HUES48 (cell line): ENCODE results near the gene TMEM170B.
A peak's percentile ranks its signal among the peaks of the same experiment; 100 is the strongest.

Source experiments
- H3K27ac ChIP-seq: one replicate; pipeline ENCODE4 v1.7.0; 2013; ENCODE audit warnings: low read depth, low read length, inconsistent platforms
- H3K27me3 ChIP-seq: 2 replicates; pipeline ENCODE4 v1.6.1; 2013; ENCODE audit warnings: mild to moderate bottlenecking, low read length; ENCODE audit not compliant: control insufficient read depth, insufficient read depth
- H3K36me3 ChIP-seq: 2 replicates; pipeline ENCODE4 v1.6.1; 2013; ENCODE audit warnings: low read length; ENCODE audit not compliant: control insufficient read depth, insufficient read depth
- H3K4me1 ChIP-seq: 2 replicates; pipeline ENCODE4 v1.6.1; 2013; ENCODE audit warnings: mild to moderate bottlenecking, low read length; ENCODE audit not compliant: control insufficient read depth, insufficient read depth
- H3K4me3 ChIP-seq: 2 replicates; pipeline ENCODE4 v1.5.1; 2013; ENCODE audit warnings: mild to moderate bottlenecking, low read depth, low read length
- H3K9ac ChIP-seq: 2 replicates; pipeline ENCODE4 v1.6.1; 2013; ENCODE audit warnings: mild to moderate bottlenecking, low read depth, low read length, moderate library complexity
- H3K9me3 ChIP-seq: 2 replicates; pipeline ENCODE4 v1.6.1; 2013; ENCODE audit warnings: low read length; ENCODE audit not compliant: control insufficient read depth, insufficient read depth

TMEM170B gene

DNA sequence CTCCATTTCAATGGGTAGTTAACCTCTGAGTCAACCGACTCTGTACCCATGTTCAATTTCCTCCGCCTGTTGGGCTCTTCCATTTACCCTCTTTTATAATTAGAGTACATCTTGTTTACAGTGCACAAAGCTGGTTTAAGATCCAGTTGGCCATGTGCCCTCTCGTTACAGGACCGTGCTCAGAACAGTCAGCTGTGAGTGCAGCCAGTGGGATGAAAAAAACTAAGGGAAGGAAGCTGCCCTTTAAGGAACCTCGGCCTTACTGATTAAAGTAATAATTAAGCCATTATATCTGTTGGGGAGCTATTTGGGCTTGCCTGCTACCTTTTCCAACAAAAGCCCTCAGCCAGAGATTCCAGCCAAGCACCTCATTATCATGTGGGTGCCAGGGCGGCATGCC, 68.8 kb downstream of the TMEM170B start:
- Histone ChIP-seq H3K9me3 (no peaks in the 10 kb centered on the region), H3K27ac (peak overlapping the region; percentile 55), H3K4me3 (no peak overlapping the region), H3K36me3 (no peaks in the 10 kb centered on the region), H3K27me3 (no peaks in the 10 kb centered on the region), H3K4me1 (peaks cover 17% of the 10 kb centered on the region), H3K9ac (no peak overlapping the region)

DNA sequence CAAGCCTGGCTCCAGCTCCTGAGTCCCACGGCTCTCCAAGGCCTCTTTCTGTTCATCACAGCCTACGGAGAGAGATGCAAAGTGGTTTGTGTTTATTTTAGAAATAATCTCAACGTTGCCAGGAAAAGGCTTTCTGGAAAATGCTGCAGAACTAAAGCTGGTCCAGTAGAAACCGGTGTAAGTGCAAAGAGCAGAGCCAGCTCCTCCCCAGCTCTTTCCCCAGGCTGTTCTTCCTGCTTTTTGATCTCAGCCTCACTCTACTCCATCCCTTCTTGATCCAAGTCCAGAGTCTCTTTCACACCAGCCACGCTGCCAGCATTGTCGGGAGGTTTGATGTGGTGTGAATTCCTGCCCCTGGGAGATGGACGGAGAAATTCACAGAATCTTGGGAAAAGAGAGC, 69.8 kb downstream of the TMEM170B start:
- Histone ChIP-seq H3K4me3 (no peak overlapping the region), H3K9me3 (no peaks in the 10 kb centered on the region), H3K36me3 (no peaks in the 10 kb centered on the region), H3K4me1 (peaks cover 8% of the 10 kb centered on the region), H3K9ac (no peak overlapping the region), H3K27ac (no peak overlapping the region), H3K27me3 (no peaks in the 10 kb centered on the region)

DNA sequence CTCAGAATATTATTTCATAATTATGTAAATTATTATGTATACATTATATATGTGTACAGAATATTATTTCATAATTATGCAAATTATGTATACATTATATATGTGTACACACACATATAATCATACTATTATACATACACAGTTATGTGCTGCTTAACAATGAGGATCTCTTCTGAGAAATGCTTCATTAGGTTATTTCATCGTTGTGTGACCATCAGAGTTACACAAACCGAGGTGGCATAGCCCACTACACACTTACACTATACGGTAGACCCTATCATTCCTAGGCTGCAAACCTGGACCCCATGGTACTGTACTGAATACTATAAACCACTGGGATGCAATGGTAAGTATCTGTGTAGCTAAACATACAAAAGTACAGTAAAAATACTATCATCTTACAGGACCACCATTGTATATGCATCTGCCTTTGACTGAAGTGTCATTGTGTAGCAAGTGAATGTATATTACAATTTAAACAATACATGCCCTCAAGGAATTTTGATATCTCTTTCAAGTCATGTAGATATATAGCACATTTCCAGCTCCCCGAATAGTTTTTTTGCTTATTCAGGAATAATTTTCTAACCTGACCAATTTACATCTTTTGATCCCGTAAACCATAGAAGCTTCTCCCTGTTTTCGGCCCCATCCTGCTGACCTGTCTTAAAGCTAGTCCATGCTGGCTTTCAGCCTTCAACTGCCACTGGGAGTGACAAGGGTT, 71.2 kb downstream of the TMEM170B start:
- peak overlapping the region; percentile 14 for H3K27ac ChIP-seq
- H3K27me3 ChIP-seq, result no peaks in the 10 kb centered on the region
- H3K36me3 ChIP-seq, result no peaks in the 10 kb centered on the region
- no peak overlapping the region for H3K9ac ChIP-seq
- peaks cover 7% of the 10 kb centered on the region; the same call in 1 of the 2 replicates for H3K4me1 ChIP-seq
- H3K4me3 ChIP-seq, result no peak overlapping the region
- no peaks in the 10 kb centered on the region for H3K9me3 ChIP-seq

DNA sequence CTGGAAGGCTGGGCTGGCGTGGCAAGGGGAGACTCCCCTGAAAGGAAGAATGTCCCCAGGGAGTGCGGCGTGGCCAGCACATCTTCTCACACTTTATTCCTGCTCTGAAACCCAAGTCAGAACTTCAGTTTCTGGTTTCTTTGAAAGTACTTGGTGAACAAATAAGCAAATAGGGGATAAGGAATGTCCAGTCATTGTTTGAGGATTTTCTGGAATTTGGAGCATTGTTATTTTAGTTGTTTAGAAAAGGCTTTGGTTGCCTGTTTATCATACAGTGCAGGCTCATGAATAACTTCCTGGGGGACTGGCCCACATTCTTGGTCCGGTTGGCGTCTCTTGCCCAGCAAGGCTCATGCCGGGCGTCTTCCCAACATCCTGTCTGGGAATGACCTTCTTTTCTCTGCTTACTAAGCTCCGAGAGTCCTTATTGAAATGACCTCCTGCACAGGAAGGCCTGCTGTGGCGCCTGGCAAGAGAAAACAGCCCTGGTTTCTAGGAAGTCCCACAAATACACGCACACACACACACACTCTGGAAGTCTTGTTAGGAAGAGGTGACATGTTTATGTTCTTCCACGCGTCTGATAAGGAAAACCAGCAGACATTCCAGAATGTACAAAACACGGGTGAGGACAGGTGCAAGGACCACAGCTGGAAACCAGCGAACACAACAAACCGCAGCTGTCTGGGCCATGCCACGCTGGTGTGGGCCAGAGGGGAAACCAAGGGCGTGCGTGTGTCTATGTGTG, 71.9 kb downstream of the TMEM170B start:
- Histone ChIP-seq H3K9me3 (no peaks in the 10 kb centered on the region), H3K27me3 (no peaks in the 10 kb centered on the region), H3K4me3 (no peak overlapping the region), H3K9ac (no peak overlapping the region), H3K36me3 (no peaks in the 10 kb centered on the region), H3K27ac (peak overlapping the region; percentile 61), H3K4me1 (peaks cover 7% of the 10 kb centered on the region; the same call in 1 of the 2 replicates)

DNA sequence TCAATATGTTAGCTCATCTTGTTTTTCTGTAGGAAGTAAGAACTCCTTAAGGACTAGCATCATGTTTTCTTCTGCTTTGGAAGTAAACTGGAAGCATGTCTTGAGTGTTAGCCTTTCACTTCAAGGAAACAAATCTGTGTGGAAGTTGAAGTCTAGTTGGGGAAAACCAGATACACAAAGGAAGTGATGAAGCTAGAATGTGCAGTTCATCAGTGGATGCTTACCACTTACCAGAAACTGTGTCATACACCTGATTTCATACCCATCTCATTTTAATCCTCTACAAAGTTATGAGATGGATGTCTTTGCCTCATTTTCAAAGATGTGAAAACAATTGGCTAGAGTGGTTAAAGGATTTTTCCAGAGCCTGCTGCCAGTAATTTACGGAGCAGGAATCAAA, 75.8 kb downstream of the TMEM170B start:
- Histone ChIP-seq H3K27me3 (no peaks in the 10 kb centered on the region), H3K36me3 (no peaks in the 10 kb centered on the region), H3K4me3 (no peak overlapping the region), H3K27ac (no peak overlapping the region), H3K9me3 (no peaks in the 10 kb centered on the region), H3K9ac (no peak overlapping the region), H3K4me1 (peaks cover 7% of the 10 kb centered on the region; the same call in 1 of the 2 replicates)

DNA sequence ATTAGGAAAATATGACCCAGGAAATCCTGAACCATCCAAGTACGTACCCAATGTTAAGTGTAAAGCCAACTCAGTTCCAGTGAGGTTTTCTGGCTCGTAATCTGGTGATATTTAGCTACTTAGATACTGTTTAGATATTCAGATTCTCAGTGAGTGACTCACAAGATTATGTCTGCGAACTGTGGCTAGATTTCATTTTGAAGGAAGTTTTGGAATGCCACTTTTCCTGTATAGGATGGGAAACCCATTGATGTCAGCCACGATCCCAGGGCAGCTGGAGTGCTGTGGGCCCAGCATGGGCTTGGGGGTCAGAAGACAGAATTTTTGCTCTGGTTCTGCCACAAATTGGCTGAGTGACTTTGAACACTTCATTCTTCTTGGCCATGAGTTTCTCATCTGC, 76.3 kb downstream of the TMEM170B start:
- peaks cover 7% of the 10 kb centered on the region; the same call in 1 of the 2 replicates for H3K4me1 ChIP-seq
- no peak overlapping the region for H3K27ac ChIP-seq
- no peak overlapping the region for H3K4me3 ChIP-seq
- no peaks in the 10 kb centered on the region for H3K27me3 ChIP-seq
- no peaks in the 10 kb centered on the region for H3K36me3 ChIP-seq
- H3K9me3 ChIP-seq, result no peaks in the 10 kb centered on the region
- no peak overlapping the region for H3K9ac ChIP-seq

DNA sequence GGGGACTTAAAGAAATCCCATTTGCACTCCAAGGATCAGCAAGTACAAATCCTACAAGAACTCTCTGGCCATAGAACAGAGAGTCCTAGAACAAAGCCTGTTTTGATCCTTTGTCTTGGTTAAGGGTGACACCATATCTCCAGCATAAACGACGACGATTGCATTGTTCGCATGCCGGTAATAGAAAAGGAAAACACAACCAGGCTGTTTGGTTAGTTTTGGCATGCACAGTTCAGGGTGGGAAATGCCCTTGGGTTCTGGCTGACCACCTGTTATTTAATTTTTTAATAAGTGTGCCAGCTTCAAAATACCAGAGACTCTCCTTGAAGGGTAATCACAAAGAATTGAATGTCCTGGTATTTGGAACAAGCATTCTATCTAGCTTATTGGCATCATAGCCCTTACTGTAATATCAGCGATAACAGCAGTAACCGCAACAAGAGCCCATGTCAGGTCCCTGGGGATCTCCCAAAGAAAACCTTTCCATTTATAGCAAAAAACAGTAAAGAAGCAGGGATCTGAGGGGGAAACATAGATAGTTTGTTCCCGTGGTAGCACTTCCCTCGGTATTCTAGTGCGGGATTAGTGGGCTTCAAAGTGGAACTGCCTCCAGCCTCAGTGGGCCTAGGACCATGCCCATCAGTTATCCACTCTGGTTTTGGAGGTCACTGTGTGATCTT, 77.1 kb downstream of the TMEM170B start:
- Histone ChIP-seq H3K27me3 (no peaks in the 10 kb centered on the region), H3K4me1 (0 out of 2 replicates have a peak, but pooled peaks cover 1% of the 10 kb centered on the region)

DNA sequence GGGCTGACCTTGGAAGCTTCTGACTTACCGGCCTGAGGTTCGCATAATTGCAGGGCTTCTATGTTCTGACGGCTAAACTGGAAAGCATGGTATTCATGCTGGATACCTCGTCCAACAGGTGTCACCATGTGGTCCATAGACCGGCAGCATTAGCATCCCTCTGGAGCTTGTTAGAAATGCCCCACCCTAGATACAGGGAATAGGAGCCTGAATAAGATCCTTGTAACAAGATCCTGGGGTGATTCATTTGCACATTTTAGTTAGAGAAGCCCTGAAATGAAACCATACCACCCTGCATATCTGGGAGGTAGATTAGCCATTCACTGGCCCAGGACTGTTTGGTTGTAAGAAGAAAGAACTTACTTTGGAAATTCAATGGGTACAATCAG, 77.7 kb downstream of the TMEM170B start:
- Histone ChIP-seq H3K27me3 (no peaks in the 10 kb centered on the region), H3K36me3 (no peaks in the 10 kb centered on the region), H3K4me1 (no peaks in the 10 kb centered on the region), H3K27ac (no peak overlapping the region), H3K4me3 (no peak overlapping the region), H3K9ac (no peak overlapping the region), H3K9me3 (no peaks in the 10 kb centered on the region)

More for the DNA sequence above, 77.1 kb downstream of the TMEM170B start:
- H3K9me3 ChIP-seq, result no peaks in the 10 kb centered on the region
- H3K36me3 ChIP-seq, result no peaks in the 10 kb centered on the region
- H3K4me3 ChIP-seq, result no peak overlapping the region
- H3K9ac ChIP-seq, result no peak overlapping the region
- H3K27ac ChIP-seq, result no peak overlapping the region

DNA sequence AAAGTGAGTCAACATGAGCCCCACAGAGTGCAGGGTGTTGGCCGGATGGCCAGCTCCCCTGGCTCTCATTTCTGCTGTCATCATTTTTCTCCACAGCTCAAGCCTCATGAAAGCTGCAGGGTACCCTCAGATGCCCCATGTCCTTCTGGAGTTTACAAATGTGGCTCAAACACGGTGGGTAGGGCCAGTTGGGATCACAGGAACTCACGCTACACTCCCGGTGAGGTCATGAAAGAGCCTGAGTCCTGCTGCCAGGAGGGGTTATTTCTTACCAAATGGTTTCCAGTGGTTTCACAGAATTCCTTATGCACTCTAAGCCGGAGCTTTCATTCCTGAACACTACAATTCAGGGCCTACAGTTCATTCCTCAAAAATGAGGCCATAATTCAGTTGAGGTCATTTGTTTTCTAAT, 78.7 kb downstream of the TMEM170B start:
- no peaks in the 10 kb centered on the region for H3K27me3 ChIP-seq
- H3K36me3 ChIP-seq, result no peaks in the 10 kb centered on the region
- H3K9me3 ChIP-seq, result no peaks in the 10 kb centered on the region
- H3K4me1 ChIP-seq, result no peaks in the 10 kb centered on the region
- H3K9ac ChIP-seq, result no peak overlapping the region
- H3K4me3 ChIP-seq, result no peak overlapping the region
- H3K27ac ChIP-seq, result no peak overlapping the region

DNA sequence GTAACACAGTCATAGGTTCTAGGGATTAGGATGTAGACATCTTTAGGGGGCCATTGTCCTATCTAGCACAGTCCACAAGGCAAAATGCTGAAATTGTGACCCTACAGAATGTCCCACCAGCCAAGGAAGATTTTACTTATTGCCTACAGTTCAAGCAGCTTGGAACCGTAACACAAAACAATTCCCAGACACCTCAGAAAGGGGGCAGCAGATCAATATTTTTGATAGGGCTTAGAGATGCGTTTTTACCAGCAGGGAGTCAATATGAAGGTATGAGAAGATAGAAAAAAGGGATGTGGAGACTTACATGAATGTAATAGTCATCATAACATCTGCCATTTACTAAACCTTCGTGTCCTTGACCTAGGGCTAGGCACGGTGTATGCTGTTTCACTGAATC, 81.0 kb downstream of the TMEM170B start:
- no peaks in the 10 kb centered on the region for H3K4me1 ChIP-seq
- H3K27me3 ChIP-seq, result no peaks in the 10 kb centered on the region
- no peak overlapping the region for H3K9ac ChIP-seq
- H3K4me3 ChIP-seq, result no peak overlapping the region
- H3K36me3 ChIP-seq, result no peaks in the 10 kb centered on the region
- H3K9me3 ChIP-seq, result no peaks in the 10 kb centered on the region
- no peak overlapping the region for H3K27ac ChIP-seq

DNA sequence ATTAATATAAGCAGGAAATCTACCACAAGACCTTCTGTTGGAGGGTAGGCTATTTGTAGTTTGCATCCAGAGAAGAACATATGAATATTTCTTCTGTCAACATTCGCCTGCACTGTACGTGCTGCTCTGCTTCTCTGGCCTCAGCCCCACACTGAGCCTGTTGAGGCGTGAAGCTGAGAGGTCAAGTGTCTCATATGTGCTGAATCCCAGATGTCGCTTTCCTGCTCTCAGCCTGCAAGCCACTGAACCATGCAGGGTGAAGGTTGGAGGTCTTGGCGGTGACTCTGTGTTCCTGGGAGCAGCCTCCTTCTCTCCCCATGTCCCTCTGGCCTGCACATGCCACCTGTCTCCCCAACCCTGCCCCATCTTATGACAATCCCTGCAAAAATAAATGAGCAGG, 83.6 kb downstream of the TMEM170B start:
- Histone ChIP-seq H3K27ac (no peak overlapping the region), H3K36me3 (no peaks in the 10 kb centered on the region), H3K4me3 (no peak overlapping the region), H3K4me1 (no peaks in the 10 kb centered on the region), H3K9ac (no peak overlapping the region), H3K27me3 (no peaks in the 10 kb centered on the region), H3K9me3 (no peaks in the 10 kb centered on the region)
